Stimulated activated CD8-positive, alpha-beta memory T cell treated with anti-CD3 and anti-CD28 coated beads, Interleukin-7, amount 100 ng/mL, for 24 hours (primary cell): ENCODE results near the gene CXorf65.

Experiments used
- DNase-seq: peaks from one replicate; pipeline ENCODE4 v3.0.0-alpha.2; 2020; ENCODE audit warnings: low read depth

Gene CXorf65

GRCh38 chrX:71107245-71107644, 705 bp upstream of the CXorf65 start:
- no peak for DNase-seq

- no peak for DNase-seq
Observed at GRCh38 chrX:71105628-71106027, 912 bp downstream of the CXorf65 start.

- peak; percentile 29 for DNase-seq
Observed at GRCh38 chrX:71103110-71103983, 3.2 kb downstream of the CXorf65 start.

GRCh38 chrX:71102292-71102691, 4.2 kb downstream of the CXorf65 start:
- no peak for DNase-seq

GRCh38 chrX:71100581-71101505, 5.7 kb downstream of the CXorf65 start:
- no peak for DNase-seq

- DNase-seq = no peak
Observed at GRCh38 chrX:71099736-71100135, 6.8 kb downstream of the CXorf65 start.

GRCh38 chrX:71098951-71099506, 7.5 kb downstream of the CXorf65 start:
- DNase-seq = no peak

GRCh38 chrX:71098302-71098701, 8.2 kb downstream of the CXorf65 start:
- DNase-seq = peak; percentile 55

- no peak for DNase-seq
Observed at GRCh38 chrX:71096760-71097032, 9.8 kb downstream of the CXorf65 start.

GRCh38 chrX:71095981-71096759, 10.4 kb downstream of the CXorf65 start:
- DNase-seq = no peak

GRCh38 chrX:71095555-71095980, 11.0 kb downstream of the CXorf65 start, which contains the start of gene FOXO4:
FOXO4 (plus strand) TSS chrX:71095851; CDS start chrX:71096529, 678 bp downstream.
- DNase-seq = peak; percentile 64

- DNase-seq = no peak
Observed at GRCh38 chrX:71095033-71095432, 11.5 kb downstream of the CXorf65 start.

- no peak for DNase-seq
Observed at GRCh38 chrX:71091263-71091662, 15.3 kb downstream of the CXorf65 start.

- DNase-seq = no peak
Observed at GRCh38 chrX:71085900-71086299, 20.6 kb downstream of the CXorf65 start.

- DNase-seq = no peak
Observed at GRCh38 chrX:71082822-71083221, 23.7 kb downstream of the CXorf65 start.

- no peak for DNase-seq
Observed at GRCh38 chrX:71082124-71082647, 24.4 kb downstream of the CXorf65 start.

GRCh38 chrX:71081330-71082123, 25.0 kb downstream of the CXorf65 start:
- DNase-seq = no peak

- DNase-seq = no peak
Observed at GRCh38 chrX:71070531-71070930, 36.0 kb downstream of the CXorf65 start.

- DNase-seq = peak; percentile 67
Observed at GRCh38 chrX:71068044-71068918, 38.3 kb downstream of the CXorf65 start, which contains the start of gene SNX12. SNX12 (minus strand) TSS chrX:71068334; CDS start chrX:71068306, 28 bp downstream.

- no peak for DNase-seq
Observed at GRCh38 chrX:71067712-71068043, 38.9 kb downstream of the CXorf65 start.
